SK-N-SH (cell line): ENCODE data around the gene TMEM248. TPM values are rescaled to one million over a fixed set of nuclear protein-coding genes. Genes with fewer than 3 reads are reported as not detected.
"Not testable (repeated sequence)": the region's sequence is repeated elsewhere in the genome, so short reads cannot be mapped to it uniquely, and the experiment has no call there.

Experiments
- CTCF ChIA-PET: fragments of 300-600, 350-600 bp; formaldehyde crosslinking; extraction: SDS; loops from one replicate; lab custom pipeline; 2021; lab: Yijun Ruan, JAX
- POLR2A ChIA-PET: fragments of 350-600 bp; sonication (Branson Sonifier 250); formaldehyde crosslinking; extraction: SDS; loops from one replicate; lab custom pipeline; 2020; ENCODE audit warnings: antibody characterized with exemption, inconsistent platforms; lab: Yijun Ruan, JAX
- DNase-seq: peaks from one replicate; pipeline ENCODE4 v3.0.0; 2012
- H2AFZ ChIP-seq: fragments of 200-600 bp; sonication (generic); 2 replicates; pipeline ENCODE4 v1.8.1; 2016; ENCODE audit warnings: antibody characterized with exemption, mild to moderate bottlenecking, low read depth
- H3F3A ChIP-seq: fragments of 200-600 bp; sonication (generic); replicated peaks from 2 replicates; pipeline ENCODE3; 2016; ENCODE audit warnings: antibody characterized with exemption, mild to moderate bottlenecking; ENCODE audit not compliant: insufficient read depth
- H3K27ac ChIP-seq, 2 experiments: fragments of 200-500 bp in 1 of 2; fragments of 200-600 bp in 1 of 2; sonication (Bioruptor generic) in 1 of 2; sonication (generic), shearing (Covaris generic) in 1 of 2; 2 replicates each; pipeline versions ENCODE4 v1.5.1 to v1.6.1; 2014 to 2016; ENCODE audit warnings: low read depth in 2 of 2, inconsistent platforms in 1 of 2, low read length in 1 of 2, mild to moderate bottlenecking in 1 of 2, mixed read lengths in 1 of 2
- H3K27me3 ChIP-seq: fragments of 200-600 bp; sonication (generic), shearing (Covaris generic); 2 replicates; pipeline ENCODE4 v1.6.1; 2016; ENCODE audit warnings: mixed run types; ENCODE audit not compliant: insufficient read depth
- H3K36me3 ChIP-seq, 2 experiments: fragments of 200-500 bp in 1 of 2; fragments of 200-600 bp in 1 of 2; sonication (Bioruptor generic) in 1 of 2; sonication (generic) in 1 of 2; replicated peaks in 1 of 2; 2 replicates each; pipeline versions ENCODE3 to v1.5.1; 2014 to 2016; ENCODE audit warnings: low read length in 1 of 2, mild to moderate bottlenecking in 1 of 2; ENCODE audit not compliant: insufficient read depth in 2 of 2, control insufficient read depth in 1 of 2
- H3K4me1 ChIP-seq, 2 experiments: fragments of 200-500 bp in 1 of 2; fragments of 200-600 bp in 1 of 2; sonication (Bioruptor generic) in 1 of 2; sonication (generic), shearing (Covaris generic) in 1 of 2; 2 replicates each; pipeline versions ENCODE4 v1.5.1 to v1.6.1; 2014 to 2016; ENCODE audit warnings: low read depth in 1 of 2, low read length in 1 of 2, mixed run types in 1 of 2; ENCODE audit not compliant: insufficient read depth in 2 of 2, control insufficient read depth in 1 of 2
- H3K4me2 ChIP-seq: fragments of 200-600 bp; sonication (generic), shearing (Covaris generic); 2 replicates; pipeline ENCODE4 v1.6.1; 2017; ENCODE audit warnings: mixed run types
- H3K4me3 ChIP-seq, 2 experiments: fragments of 200-500 bp in 1 of 2; fragments of 200-600 bp in 1 of 2; sonication (Bioruptor generic) in 1 of 2; sonication (generic), shearing (Covaris generic) in 1 of 2; 2 replicates each; pipeline versions ENCODE4 v1.5.1 to v1.8.1; 2014 to 2016; ENCODE audit warnings: low read depth in 2 of 2, inconsistent platforms in 1 of 2, low read length in 1 of 2, mild to moderate bottlenecking in 1 of 2, mixed read lengths in 1 of 2, moderate library complexity in 1 of 2
- H3K79me2 ChIP-seq: fragments of 200-600 bp; sonication (generic); 2 replicates; pipeline ENCODE4 v1.8.1; 2017; ENCODE audit warnings: mild to moderate bottlenecking; ENCODE audit not compliant: insufficient read depth
- H3K9ac ChIP-seq: fragments of 200-600 bp; sonication (generic); 2 replicates; pipeline ENCODE4 v1.6.1; 2017; ENCODE audit warnings: mixed run types
- H3K9me2 ChIP-seq: fragments of 200-600 bp; sonication (generic); 2 replicates; pipeline ENCODE4 v1.6.1; 2017; ENCODE audit warnings: mixed run types
- H3K9me3 ChIP-seq: fragments of 200-600 bp; sonication (generic); 2 replicates; pipeline ENCODE4 v1.6.1; 2017; ENCODE audit warnings: mixed run types, mild to moderate bottlenecking, moderate library complexity
- H4K20me1 ChIP-seq: fragments of 200-600 bp; sonication (generic); 2 replicates; pipeline ENCODE4 v1.6.1; 2017; ENCODE audit warnings: mild to moderate bottlenecking, mixed run types; ENCODE audit not compliant: insufficient read depth
- CHD2 ChIP-seq: fragments of 150-350 bp; IDR thresholded peaks from 2 replicates; pipeline ENCODE4 v1.6.1; 2018; ENCODE audit warnings: low read length; ENCODE audit not compliant: partially characterized antibody
- ELF1 ChIP-seq: IDR thresholded peaks from 2 replicates; pipeline ENCODE4 v1.4.0; 2012
- GABPA ChIP-seq: IDR thresholded peaks from 2 replicates; pipeline ENCODE4 v1.4.0; 2012; ENCODE audit warnings: low read depth, mild to moderate bottlenecking
- IRF3 ChIP-seq: fragments of 150-350 bp; IDR thresholded peaks from 2 replicates; pipeline ENCODE4 v1.6.1; 2016; ENCODE audit warnings: mild to moderate bottlenecking, low read depth, low read length
- MAX ChIP-seq: IDR thresholded peaks from 2 replicates; pipeline ENCODE4 v1.4.0; 2012; ENCODE audit warnings: low read depth
- MXI1 ChIP-seq: IDR thresholded peaks from 2 replicates; pipeline ENCODE4 v1.6.1; 2012; ENCODE audit warnings: mild to moderate bottlenecking, low read depth, low read length, improper control_type of control experiment
- NRF1 ChIP-seq: IDR thresholded peaks from 2 replicates; pipeline ENCODE4 v1.6.1; 2012; ENCODE audit warnings: low read depth, mild to moderate bottlenecking, low read length
- PBX3 ChIP-seq: IDR thresholded peaks from 2 replicates; pipeline ENCODE4; 2012
- POLR2AphosphoS5 ChIP-seq: IDR thresholded peaks from 2 replicates; pipeline ENCODE4 v1.6.1; 2012; ENCODE audit warnings: low read depth, low read length
- RFX5 ChIP-seq: IDR thresholded peaks from 2 replicates; pipeline ENCODE4 v1.6.1; 2012; ENCODE audit warnings: mild to moderate bottlenecking, improper control_type of control experiment, low read length
- SIN3A ChIP-seq: IDR thresholded peaks from 2 replicates; pipeline ENCODE4 v1.6.1; 2012; ENCODE audit warnings: low read depth, mild to moderate bottlenecking, low read length, moderate library complexity, borderline replicate concordance
- TAF1 ChIP-seq: IDR thresholded peaks from 2 replicates; pipeline ENCODE4 v1.6.1; 2012; ENCODE audit warnings: low read depth, mild to moderate bottlenecking, low read length, moderate library complexity, borderline replicate concordance
- YY1 ChIP-seq: IDR thresholded peaks from 2 replicates; pipeline ENCODE4 v1.4.0; 2012; ENCODE audit warnings: low read depth, mild to moderate bottlenecking
- ZBTB33 ChIP-seq: IDR thresholded peaks from 2 replicates; pipeline ENCODE4 v1.4.0; 2012; ENCODE audit warnings: low read depth, borderline replicate concordance
- WGBS: methylation state at CpG from one replicate; pipeline ENCODE4 v1.1.6; 2017; ENCODE audit warnings: low lambda C conversion rate; 5-methylcytosine and 5-hydroxymethylcytosine counted together
- polyA plus RNA-seq, 3 experiments: library from polyadenylated mRNA; depleted of rRNA; stranded (reverse); fragments of >200 nt; gene quantifications; 2 replicates each; pipeline ENCODE4 v1.2.3, GENCODE V29; 2012

Gene TMEM248
- polyA plus RNA-seq, 1 of the 3 experiments (the other 2 are of a cell fraction) = 185 TPM

- H3K9me2 ChIP-seq, H3K27me3 ChIP-seq, H3K9me3 ChIP-seq, H4K20me1 ChIP-seq, H3K4me1 ChIP-seq: not testable (repeated sequence)
- Histone ChIP-seq H3K4me2 (peak within 1 kb of the TSS; percentile 89), H3K4me3 (peak within 1 kb of the TSS; percentile 82 to 97), H3K9ac (peak within 1 kb of the TSS; percentile 94), H3K27ac (peak within 1 kb of the TSS; percentile 74 to 96), H2AFZ (peak within 1 kb of the TSS; percentile 77), H3K79me2 (peaks cover 53% of the 10 kb centered on the region), H3K36me3 (peaks cover 17 to 32% of the 10 kb centered on the region in 2 experiments), H3F3A (peaks cover 26% of the 10 kb centered on the region)
- CTCF ChIA-PET = interaction anchor here (0.7 to 1.1 kb wide), 3 partner anchors 9 to 32 kb away, joined by 3 to 4 read pairs (median 3); no protein-coding TSS in a partner anchor
- TF ChIP-seq YY1 (peak; percentile 66; the same call in 1 of the 2 replicates), MXI1 (peak; percentile 82), PBX3 (peak; percentile 56), SIN3A (peak; percentile 60; the same call in 1 of the 2 replicates), POLR2AphosphoS5 (peak; percentile 86), RFX5 (0 out of 2 replicates have a peak, but pooled peaks have one; percentile 33), CHD2 (peak; percentile 67), NRF1 (peak; percentile 91), TAF1 (peak; percentile 63; the same call in 1 of the 2 replicates), GABPA (peak; percentile 85)
- POLR2A ChIA-PET = interaction anchor here (0.6 kb wide), 1 partner anchor 180 kb away, joined by 3 read pairs; no protein-coding TSS in a partner anchor
- DNase-seq = peak; percentile 83
- under 1% methylated on average over 48 of the region's 59 CpGs for WGBS
Observed at GRCh38 chr7:66995050-66995776, 74.2 kb downstream of the TMEM248 start, which contains the start of gene SBDS. SBDS (minus strand) TSS chr7:66995586; CDS start chr7:66995417, 169 bp downstream.

- H3K4me1 ChIP-seq, H3K9me3 ChIP-seq, CTCF ChIA-PET, POLR2A ChIA-PET, H3K9me2 ChIP-seq, H3K27me3 ChIP-seq, H4K20me1 ChIP-seq: not testable (repeated sequence)
- Histone ChIP-seq H3K79me2 (peaks cover 50% of the 10 kb centered on the region), H3F3A (peaks cover 26% of the 10 kb centered on the region), H3K9ac (peak within 1 kb of the TSS; percentile 73), H3K36me3 (peaks cover 16 to 22% of the 10 kb centered on the region in 2 experiments), H3K4me3 (peak within 1 kb of the TSS; percentile 82 to 84), H2AFZ (peak within 1 kb of the TSS; percentile 98), H3K4me2 (peak within 1 kb of the TSS; percentile 71), H3K27ac (peak within 1 kb of the TSS; percentile 74 to 86)
- under 1% methylated on average over 40 of the region's 44 CpGs for whole genome bisulfite sequencing
- peak; percentile 82 for DNase-seq
- peak; percentile 56; the same call in 1 of the 2 replicates for TF ChIP-seq IRF3
- peak; percentile 74 for TF ChIP-seq GABPA
- TF ChIP-seq RFX5 = peak; percentile 60; the same call in 1 of the 2 replicates
- peak; percentile 95 for TF ChIP-seq CHD2
- TF ChIP-seq POLR2AphosphoS5 = peak; percentile 81
- peak; percentile 74 for TF ChIP-seq TAF1
- peak; percentile 96 for TF ChIP-seq YY1
- TF ChIP-seq ELF1 = peak; percentile 70
- peak; percentile 72; the same call in 1 of the 2 replicates for TF ChIP-seq ZBTB33
- TF ChIP-seq PBX3 = peak; percentile 99
- TF ChIP-seq MXI1 = peak; percentile 97
- TF ChIP-seq MAX = peak; percentile 66
Observed at GRCh38 chr7:66996444-66997191, 75.6 kb downstream of the TMEM248 start, which contains the start of gene TYW1. TYW1 (plus strand) TSS chr7:66996833; CDS start chr7:66996979, 146 bp downstream.
